Loucy (cell line): ENCODE data around the gene THADA.
A peak's percentile ranks its signal among the peaks of the same experiment; 100 is the strongest.
"Not testable (repeated sequence)": the region's sequence is repeated elsewhere in the genome, so short reads cannot be mapped to it uniquely, and the experiment has no call there.

Experiments used
- H2AFZ ChIP-seq: fragments of 200-600 bp; sonication (generic); 2 replicates; pipeline ENCODE4 v1.6.0; 2016; ENCODE audit warnings: antibody characterized with exemption, mild to moderate bottlenecking, low read length, moderate library complexity
- H3F3A ChIP-seq: fragments of 200-600 bp; 2 replicates; pipeline ENCODE4 v1.6.0; 2016; ENCODE audit warnings: antibody characterized with exemption, low read depth, mild to moderate bottlenecking
- H3K27me3 ChIP-seq: fragments of 200-600 bp; sonication (generic); 2 replicates; pipeline ENCODE4 v1.6.1; 2014; ENCODE audit warnings: low read length, mild to moderate bottlenecking; ENCODE audit not compliant: insufficient read depth, poor library complexity, severe bottlenecking
- H3K36me3 ChIP-seq: fragments of 200-600 bp; sonication (generic); 2 replicates; pipeline ENCODE4 v1.6.1; 2016; ENCODE audit warnings: low read length; ENCODE audit not compliant: insufficient read depth
- H3K4me1 ChIP-seq: fragments of 200-600 bp; sonication (generic); 2 replicates; pipeline ENCODE4 v1.5.1; 2014; ENCODE audit warnings: low read length, mild to moderate bottlenecking; ENCODE audit not compliant: insufficient read depth, poor library complexity, severe bottlenecking
- H3K4me2 ChIP-seq: fragments of 200-600 bp; sonication (generic); 2 replicates; pipeline ENCODE4 v1.6.0; 2014; ENCODE audit warnings: antibody characterized with exemption, low read length, low read depth, mild to moderate bottlenecking; ENCODE audit not compliant: poor library complexity, severe bottlenecking
- H3K4me3 ChIP-seq: fragments of 200-600 bp; sonication (generic); 2 replicates; pipeline ENCODE4 v1.5.1; 2014; ENCODE audit warnings: low read length, mild to moderate bottlenecking, mixed read lengths; ENCODE audit not compliant: poor library complexity, severe bottlenecking
- H3K79me2 ChIP-seq: fragments of 200-600 bp; sonication (generic); 2 replicates; pipeline ENCODE4 v1.6.1; 2014; ENCODE audit warnings: low read length; ENCODE audit not compliant: insufficient read depth
- H3K9ac ChIP-seq: fragments of 200-600 bp; sonication (generic); 2 replicates; pipeline ENCODE4 v1.6.0; 2014; ENCODE audit warnings: mild to moderate bottlenecking, low read depth, low read length, moderate library complexity; ENCODE audit not compliant: poor library complexity, severe bottlenecking
- H3K9me2 ChIP-seq: fragments of 200-600 bp; sonication (generic); replicated peaks from 2 replicates; pipeline ENCODE4 v1.6.1; 2016; ENCODE audit warnings: low read depth, low read length, mixed read lengths
- H3K9me3 ChIP-seq: fragments of 200-600 bp; sonication (generic); 2 replicates; pipeline ENCODE4 v1.6.1; 2014; ENCODE audit warnings: mild to moderate bottlenecking, antibody characterized with exemption, low read length, low read depth; ENCODE audit not compliant: insufficient read depth
- H4K20me1 ChIP-seq: fragments of 200-600 bp; sonication (generic); 2 replicates; pipeline ENCODE4 v1.6.0; 2014; ENCODE audit warnings: antibody characterized with exemption, low read length, mild to moderate bottlenecking; ENCODE audit not compliant: insufficient read depth, poor library complexity, severe bottlenecking
- EZH2phosphoT487 ChIP-seq: fragments of 200-600 bp; IDR thresholded peaks from 2 replicates; pipeline ENCODE4 v1.6.1; 2018; ENCODE audit warnings: antibody characterized with exemption, mild to moderate bottlenecking, moderate library complexity, borderline replicate concordance
- TF ChIP-seq, protein P1 (sequence below): fragments of 200-600 bp; sonication (generic); conservative IDR thresholded peaks from 2 replicates; pipeline ENCODE4 v1.5.1; 2014; ENCODE audit warnings: mild to moderate bottlenecking, antibody characterized with exemption, low read length

Gene THADA

DNA sequence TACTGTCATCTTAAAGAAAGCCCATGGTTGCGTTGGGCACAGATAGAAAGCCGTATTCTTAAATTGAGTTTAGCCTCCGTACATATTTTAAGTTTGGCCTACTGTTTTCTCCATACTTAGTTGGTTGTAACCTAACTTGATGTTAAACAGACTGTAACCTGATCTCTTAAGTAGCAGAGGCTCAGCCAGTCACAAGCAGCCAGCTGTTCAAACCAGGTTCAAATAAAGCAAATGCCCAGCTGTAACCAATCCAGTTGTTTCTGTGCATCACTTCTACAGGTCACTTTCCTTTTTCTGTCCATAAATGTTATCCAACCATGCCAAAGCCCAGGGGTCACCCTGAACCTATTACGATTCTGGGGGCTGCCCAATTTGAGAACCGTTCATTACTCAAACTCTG is 10.0 kb upstream of the THADA start:
- H3K9me2 ChIP-seq = no peaks in the 10 kb centered on the region
- no peaks in the 10 kb centered on the region for H3F3A ChIP-seq
- no peaks in the 10 kb centered on the region for H3K79me2 ChIP-seq
- no peaks in the 10 kb centered on the region for H3K36me3 ChIP-seq
- H3K27me3 ChIP-seq = no peaks in the 10 kb centered on the region
- H3K4me2 ChIP-seq = no peak overlapping the region
- no peaks in the 10 kb centered on the region for H4K20me1 ChIP-seq
- peak overlapping the region; percentile 76 for H2AFZ ChIP-seq
- H3K9ac ChIP-seq = no peak overlapping the region
- no peaks in the 10 kb centered on the region for H3K9me3 ChIP-seq
- H3K4me3 ChIP-seq = no peak overlapping the region
- H3K4me1 ChIP-seq = no peaks in the 10 kb centered on the region
- TF ChIP-seq EZH2phosphoT487 = no peak
- TF ChIP-seq, protein P1, sequence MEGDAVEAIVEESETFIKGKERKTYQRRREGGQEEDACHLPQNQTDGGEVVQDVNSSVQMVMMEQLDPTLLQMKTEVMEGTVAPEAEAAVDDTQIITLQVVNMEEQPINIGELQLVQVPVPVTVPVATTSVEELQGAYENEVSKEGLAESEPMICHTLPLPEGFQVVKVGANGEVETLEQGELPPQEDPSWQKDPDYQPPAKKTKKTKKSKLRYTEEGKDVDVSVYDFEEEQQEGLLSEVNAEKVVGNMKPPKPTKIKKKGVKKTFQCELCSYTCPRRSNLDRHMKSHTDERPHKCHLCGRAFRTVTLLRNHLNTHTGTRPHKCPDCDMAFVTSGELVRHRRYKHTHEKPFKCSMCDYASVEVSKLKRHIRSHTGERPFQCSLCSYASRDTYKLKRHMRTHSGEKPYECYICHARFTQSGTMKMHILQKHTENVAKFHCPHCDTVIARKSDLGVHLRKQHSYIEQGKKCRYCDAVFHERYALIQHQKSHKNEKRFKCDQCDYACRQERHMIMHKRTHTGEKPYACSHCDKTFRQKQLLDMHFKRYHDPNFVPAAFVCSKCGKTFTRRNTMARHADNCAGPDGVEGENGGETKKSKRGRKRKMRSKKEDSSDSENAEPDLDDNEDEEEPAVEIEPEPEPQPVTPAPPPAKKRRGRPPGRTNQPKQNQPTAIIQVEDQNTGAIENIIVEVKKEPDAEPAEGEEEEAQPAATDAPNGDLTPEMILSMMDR = no peak

DNA sequence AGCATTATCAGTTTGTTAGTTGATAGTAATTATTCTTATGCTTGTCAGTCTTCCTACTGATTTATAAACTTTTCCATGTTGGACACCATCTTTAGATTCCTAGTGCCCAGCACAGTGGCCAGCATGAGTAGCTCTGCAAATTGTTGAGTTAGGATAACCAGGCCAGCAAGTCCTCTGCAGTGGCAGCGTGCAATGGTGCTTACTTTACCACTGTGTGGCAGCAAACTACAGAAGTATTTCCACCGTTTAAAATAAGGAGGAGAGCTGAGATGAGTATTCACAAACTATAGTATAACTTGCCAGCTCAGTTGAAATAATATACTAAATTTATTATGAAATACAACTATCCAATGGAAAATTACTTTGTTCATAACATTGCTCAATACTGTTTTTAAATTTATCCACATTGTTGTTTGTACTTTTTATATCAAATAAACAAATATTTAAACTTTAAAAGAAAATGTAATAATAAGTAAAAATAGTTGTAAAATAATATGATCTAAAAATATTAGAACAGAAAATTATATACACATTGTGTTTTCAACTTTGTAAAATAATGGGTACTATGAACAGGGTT is 9.3 kb upstream of the THADA start:
- H3K9me2 ChIP-seq = no peaks in the 10 kb centered on the region
- H4K20me1 ChIP-seq = no peaks in the 10 kb centered on the region
- peak overlapping the region; percentile 54; the same call in 1 of the 2 replicates for H2AFZ ChIP-seq
- no peaks in the 10 kb centered on the region for H3K27me3 ChIP-seq
- no peaks in the 10 kb centered on the region for H3K4me1 ChIP-seq
- no peaks in the 10 kb centered on the region for H3K36me3 ChIP-seq
- no peak overlapping the region for H3K9ac ChIP-seq
- no peaks in the 10 kb centered on the region for H3K9me3 ChIP-seq
- H3F3A ChIP-seq = no peaks in the 10 kb centered on the region
- TF ChIP-seq EZH2phosphoT487 = no peak
- TF ChIP-seq, protein P1 = peak; percentile 72
- H3K4me3 ChIP-seq = no peak overlapping the region
- H3K4me2 ChIP-seq = no peak overlapping the region
- H3K79me2 ChIP-seq = no peaks in the 10 kb centered on the region

DNA sequence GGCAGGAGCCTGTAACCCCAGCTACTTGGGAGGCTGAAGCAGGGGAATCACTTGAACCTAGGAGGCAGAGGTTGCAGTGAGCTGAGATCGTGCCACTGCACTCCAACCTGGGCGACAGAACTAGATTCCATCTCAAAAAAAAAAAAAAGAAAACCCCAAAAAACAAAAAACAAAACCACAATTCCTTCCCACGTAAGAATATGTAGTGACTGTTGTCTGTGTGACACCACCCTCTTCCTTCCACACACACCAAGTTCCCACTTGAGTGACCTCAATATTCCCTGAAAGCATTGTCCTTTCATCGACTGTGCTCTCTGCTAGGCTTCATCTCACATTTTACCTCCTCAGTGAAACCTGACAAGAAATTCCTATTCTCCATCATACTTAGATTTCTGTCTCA is 8.8 kb upstream of the THADA start:
- no peak overlapping the region for H3K4me3 ChIP-seq
- H3K4me2 ChIP-seq = no peak overlapping the region
- H4K20me1 ChIP-seq = no peaks in the 10 kb centered on the region
- H3K9me2 ChIP-seq = no peaks in the 10 kb centered on the region
- no peaks in the 10 kb centered on the region for H3F3A ChIP-seq
- H3K9ac ChIP-seq = no peak overlapping the region
- H3K27me3 ChIP-seq = no peaks in the 10 kb centered on the region
- no peaks in the 10 kb centered on the region for H3K36me3 ChIP-seq
- H3K4me1 ChIP-seq = no peaks in the 10 kb centered on the region
- TF ChIP-seq, protein P1 = no peak
- TF ChIP-seq EZH2phosphoT487 = no peak
- no peaks in the 10 kb centered on the region for H3K79me2 ChIP-seq
- no peaks in the 10 kb centered on the region for H3K9me3 ChIP-seq
- peak overlapping the region; percentile 54; the same call in 1 of the 2 replicates for H2AFZ ChIP-seq

DNA sequence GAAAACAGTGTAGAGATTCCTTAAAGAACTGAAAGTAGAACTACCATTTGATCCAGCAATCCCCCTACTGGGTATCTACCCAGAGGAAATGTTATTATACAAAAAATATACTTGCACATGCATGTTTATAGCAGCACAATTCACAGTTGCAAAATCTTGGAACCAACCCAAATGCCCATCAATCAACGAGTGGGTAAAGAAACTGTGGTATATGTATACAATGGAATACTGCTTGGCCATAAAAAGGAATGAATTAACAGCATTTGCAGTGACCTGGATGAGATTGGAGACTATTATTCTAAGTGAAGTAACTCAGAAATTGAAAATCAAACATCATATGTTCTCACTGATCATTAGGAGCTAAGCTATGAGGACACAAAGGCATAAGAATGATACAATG is 4.8 kb upstream of the THADA start:
- not testable (repeated sequence) for H3K79me2 ChIP-seq, H3K9me3 ChIP-seq, H3K4me2 ChIP-seq, H3F3A ChIP-seq, H3K9ac ChIP-seq, H3K4me3 ChIP-seq, H3K36me3 ChIP-seq, H2AFZ ChIP-seq, H3K4me1 ChIP-seq, H4K20me1 ChIP-seq, H3K9me2 ChIP-seq, H3K27me3 ChIP-seq
